ENCODE data around the gene ADAM8.

DNA sequence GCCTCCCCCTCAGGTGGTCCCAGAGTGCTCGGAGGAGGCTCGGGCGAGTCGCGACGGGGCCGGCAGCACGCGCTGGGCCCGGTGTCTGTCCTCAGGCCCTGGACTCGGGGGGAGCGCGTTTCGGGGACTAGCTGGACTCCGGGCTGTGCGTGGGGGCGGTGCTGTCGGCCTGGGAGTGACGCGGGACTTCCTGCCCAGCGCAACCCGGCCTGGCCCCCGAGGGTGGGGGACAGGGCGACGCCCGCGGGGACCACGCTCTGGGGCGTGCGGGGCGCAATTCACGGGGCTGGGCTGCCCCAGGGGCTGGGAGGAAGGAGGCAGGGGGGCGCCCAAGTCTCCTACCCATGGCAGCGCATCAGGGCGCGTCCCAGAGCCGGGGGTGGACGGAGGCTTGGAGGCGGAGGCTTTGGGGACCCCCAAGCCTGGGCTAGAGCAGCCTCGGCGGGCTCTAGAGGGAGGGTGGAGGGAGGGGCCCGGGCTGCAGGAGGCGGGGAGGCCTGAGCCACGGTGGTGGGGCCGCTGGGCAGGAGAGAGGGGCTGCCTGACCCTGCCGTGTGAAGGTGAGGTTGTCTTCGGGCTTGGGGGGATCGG is 41.3 kb downstream of the ADAM8 start:
- no peak for TF ChIP-seq POLR2A (IDR thresholded peaks at IDR 0.05)
- TF ChIP-seq, protein P1, sequence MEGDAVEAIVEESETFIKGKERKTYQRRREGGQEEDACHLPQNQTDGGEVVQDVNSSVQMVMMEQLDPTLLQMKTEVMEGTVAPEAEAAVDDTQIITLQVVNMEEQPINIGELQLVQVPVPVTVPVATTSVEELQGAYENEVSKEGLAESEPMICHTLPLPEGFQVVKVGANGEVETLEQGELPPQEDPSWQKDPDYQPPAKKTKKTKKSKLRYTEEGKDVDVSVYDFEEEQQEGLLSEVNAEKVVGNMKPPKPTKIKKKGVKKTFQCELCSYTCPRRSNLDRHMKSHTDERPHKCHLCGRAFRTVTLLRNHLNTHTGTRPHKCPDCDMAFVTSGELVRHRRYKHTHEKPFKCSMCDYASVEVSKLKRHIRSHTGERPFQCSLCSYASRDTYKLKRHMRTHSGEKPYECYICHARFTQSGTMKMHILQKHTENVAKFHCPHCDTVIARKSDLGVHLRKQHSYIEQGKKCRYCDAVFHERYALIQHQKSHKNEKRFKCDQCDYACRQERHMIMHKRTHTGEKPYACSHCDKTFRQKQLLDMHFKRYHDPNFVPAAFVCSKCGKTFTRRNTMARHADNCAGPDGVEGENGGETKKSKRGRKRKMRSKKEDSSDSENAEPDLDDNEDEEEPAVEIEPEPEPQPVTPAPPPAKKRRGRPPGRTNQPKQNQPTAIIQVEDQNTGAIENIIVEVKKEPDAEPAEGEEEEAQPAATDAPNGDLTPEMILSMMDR (IDR thresholded peaks at IDR 0.05) = no peak
- no peak for TF ChIP-seq EP300 (IDR thresholded peaks at IDR 0.05)
